ENCODE results near the gene DBNDD2. TPM values are rescaled to one million over a fixed set of nuclear protein-coding genes. Genes with fewer than 3 reads are reported as not detected.

DBNDD2 gene, protein sequence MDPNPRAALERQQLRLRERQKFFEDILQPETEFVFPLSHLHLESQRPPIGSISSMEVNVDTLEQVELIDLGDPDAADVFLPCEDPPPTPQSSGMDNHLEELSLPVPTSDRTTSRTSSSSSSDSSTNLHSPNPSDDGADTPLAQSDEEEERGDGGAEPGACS
- total RNA-seq = 10 to 100 TPM in 1 of 2 donors, under 1 TPM in 1; 0.69 to 11.0 TPM

DNA sequence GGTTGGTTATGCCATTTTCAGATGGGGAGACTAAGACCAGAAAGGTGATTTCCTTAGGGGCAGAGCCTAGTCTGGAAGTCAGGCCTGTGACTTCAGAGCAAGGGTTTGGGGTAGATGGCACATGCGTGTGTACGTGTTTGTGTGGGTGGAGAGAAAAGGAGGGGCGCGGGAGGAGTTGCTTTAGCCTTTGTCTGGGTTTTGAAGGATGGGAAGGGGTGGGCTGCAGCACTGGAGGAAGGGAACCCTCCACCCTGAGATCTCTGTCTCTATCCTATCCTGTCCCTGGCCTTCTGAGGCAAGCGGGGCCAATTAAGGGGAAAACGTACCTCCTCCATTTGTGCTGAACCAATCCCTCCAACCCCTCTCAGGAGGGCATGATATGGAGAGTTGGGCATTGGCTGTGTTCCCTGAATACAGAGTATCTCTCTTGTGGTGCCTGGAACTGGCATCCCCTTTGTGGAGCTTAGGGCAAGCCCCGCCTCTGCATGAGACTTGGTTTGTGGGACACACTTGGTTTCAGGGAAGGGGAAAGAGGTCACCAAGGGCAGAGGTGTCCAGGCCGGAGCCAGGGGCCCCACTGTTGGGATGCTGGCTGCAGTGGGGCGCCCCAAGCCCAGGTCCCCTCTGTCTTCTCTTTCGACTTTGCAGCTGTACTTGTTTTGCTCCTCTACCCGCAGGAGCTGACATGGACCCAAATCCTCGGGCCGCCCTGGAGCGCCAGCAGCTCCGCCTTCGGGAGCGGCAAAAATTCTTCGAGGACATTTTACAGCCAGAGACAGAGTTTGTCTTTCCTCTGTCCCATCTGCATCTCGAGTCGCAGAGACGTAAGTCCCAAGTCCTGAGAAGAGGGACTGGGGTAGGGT, at the start of gene DBNDD2:
Gene DBNDD2 (plus strand): TSS at position 507 of the 863 bp plus-strand sequence. CDS start 179 bp downstream, at position 686.

DNA sequence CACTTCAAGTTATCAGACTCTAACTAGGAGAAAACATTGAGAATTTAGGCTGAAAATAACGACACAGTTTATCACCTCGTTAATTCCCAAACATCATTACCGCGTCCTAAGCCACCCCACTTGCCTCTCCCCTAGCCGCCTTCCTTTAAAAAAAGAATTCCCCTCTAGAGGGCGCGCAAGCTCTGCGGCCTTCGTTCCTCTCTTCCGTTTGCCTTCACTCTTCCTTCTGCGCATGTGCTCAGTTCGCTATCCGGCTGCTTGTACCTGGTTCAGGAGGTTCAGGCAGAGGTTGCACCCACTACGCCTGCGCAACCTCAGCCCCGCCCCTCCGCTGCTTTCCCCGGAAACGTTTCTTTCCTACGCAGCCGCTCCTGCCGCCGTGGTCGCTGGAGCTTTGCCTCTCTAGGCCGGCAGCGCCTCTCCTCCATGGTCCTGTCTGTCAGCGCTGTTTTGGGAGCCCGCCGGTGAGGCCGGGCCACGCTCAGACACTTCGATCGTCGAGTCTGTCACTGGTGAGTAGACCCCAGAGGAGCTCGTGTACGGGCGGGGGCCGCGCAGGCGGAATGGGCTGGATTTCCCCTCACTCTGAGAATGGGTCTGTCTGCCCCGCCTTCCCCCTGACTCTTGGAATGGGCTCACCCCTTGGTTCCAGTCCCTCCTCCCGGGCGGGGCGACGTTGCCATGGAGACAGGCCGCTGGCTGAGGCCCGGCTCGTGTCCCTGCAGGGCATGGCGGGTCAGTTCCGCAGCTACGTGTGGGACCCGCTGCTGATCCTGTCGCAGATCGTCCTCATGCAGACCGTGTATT, 45.1 kb upstream of the DBNDD2 start, which contains the start of gene SYS1:
Gene SYS1 (plus strand): TSS at position 353 of the 807 bp plus-strand sequence. CDS start 376 bp downstream, at position 729.

DNA sequence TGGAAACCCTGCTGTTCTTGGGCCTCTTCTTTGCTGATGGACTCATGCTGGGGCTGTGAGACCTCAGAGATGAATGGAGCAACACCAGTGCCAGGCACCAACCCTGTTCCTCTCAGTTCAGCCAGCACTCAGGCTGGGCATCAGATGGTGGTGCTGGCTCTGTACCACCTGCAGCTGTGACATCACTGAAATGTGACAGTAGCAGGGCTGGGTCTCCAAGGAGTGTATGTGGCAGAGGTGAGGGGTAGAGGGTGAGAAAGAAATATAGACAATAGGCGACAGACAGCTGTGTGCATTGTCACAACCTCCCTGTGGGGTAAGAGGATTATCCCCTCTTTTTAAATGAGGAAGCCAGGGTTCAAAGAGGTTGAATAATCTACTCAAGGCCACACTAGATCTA, 29.9 kb upstream of the DBNDD2 start, which contains the start of gene TP53TG5:
Gene TP53TG5 (minus strand): TSS at position 135 of the 400 bp plus-strand sequence. CDS start 89 bp downstream, at position 46.

DNA sequence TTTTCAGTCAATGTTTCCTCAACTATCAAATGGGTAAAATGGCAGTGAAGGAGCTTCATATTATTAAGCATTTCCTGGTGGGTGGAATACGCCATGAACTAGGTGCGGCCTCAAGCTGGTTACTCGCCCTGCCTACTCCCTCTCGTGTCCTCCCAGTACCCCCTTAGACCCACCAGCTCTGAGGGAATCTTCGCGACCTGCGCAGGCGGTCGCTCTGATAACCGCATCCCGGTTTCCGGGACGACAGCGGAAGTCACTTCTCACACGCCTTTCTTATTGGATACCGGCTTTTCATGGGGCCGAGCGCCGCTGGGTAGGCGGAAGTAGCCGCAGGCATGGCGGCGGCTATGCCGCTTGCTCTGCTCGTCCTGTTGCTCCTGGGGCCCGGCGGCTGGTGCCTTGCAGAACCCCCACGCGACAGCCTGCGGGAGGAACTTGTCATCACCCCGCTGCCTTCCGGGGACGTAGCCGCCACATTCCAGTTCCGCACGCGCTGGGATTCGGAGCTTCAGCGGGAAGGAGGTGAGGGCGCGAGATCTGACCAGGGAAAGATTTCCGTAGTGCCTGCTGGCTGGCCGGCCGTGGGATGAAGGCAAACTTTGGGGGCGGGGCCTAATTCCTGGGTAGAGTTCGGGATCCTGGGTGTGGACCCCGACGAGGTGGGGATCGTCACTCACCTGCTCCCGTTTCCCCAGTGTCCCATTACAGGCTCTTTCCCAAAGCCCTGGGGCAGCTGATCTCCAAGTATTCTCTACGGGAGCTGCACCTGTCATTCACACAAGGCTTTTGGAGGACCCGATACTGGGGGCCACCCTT, 7.9 kb downstream of the DBNDD2 start, which contains the start of gene PIGT:
Gene PIGT (plus strand): TSS at position 320 of the 816 bp plus-strand sequence. CDS start 16 bp downstream, at position 336.

Small RNA genes lying within 50 kb of the gene (small RNA-seq; reads per million reads assigned to genes)
- gene MIR6812 = 0 to 0.17 reads per million in 2 donors

Other genes with a start within 250 kb of the DBNDD2 start
- under 1 TPM in 1 of 2 donors, not detected in 1; 0.69 TPM for gene PI3, start 233.4 kb upstream of the DBNDD2 start, total RNA-seq
- gene SEMG1, start 201.3 kb upstream of the DBNDD2 start, total RNA-seq = not detected
- gene SEMG2, start 186.9 kb upstream of the DBNDD2 start, total RNA-seq = not detected
- gene SLPI, start 153.7 kb upstream of the DBNDD2 start, total RNA-seq = not detected
- gene RBPJL, start 101.4 kb upstream of the DBNDD2 start, total RNA-seq = not detected
- not detected for gene MATN4, start 100.0 kb upstream of the DBNDD2 start, total RNA-seq
- gene SDC4, start 59.9 kb upstream of the DBNDD2 start, total RNA-seq = 1 to 10 TPM; 7.2 to 8.0 TPM
- 10 to 100 TPM; 16.2 to 21.3 TPM for gene SYS1, start 45.1 kb upstream of the DBNDD2 start, total RNA-seq
- not detected for gene TP53TG5, start 30.0 kb upstream of the DBNDD2 start, total RNA-seq
- 10 to 100 TPM; 39.9 to 46.3 TPM for gene PIGT, start 7.9 kb downstream of the DBNDD2 start, total RNA-seq
- not detected for gene WFDC2, start 61.5 kb downstream of the DBNDD2 start, total RNA-seq
- not detected for gene SPINT3, start 107.3 kb downstream of the DBNDD2 start, total RNA-seq
- not detected for gene WFDC6, start 131.2 kb downstream of the DBNDD2 start, total RNA-seq
- not detected for gene EPPIN, start 139.1 kb downstream of the DBNDD2 start, total RNA-seq
- gene WFDC8, start 171.0 kb downstream of the DBNDD2 start, total RNA-seq = not detected
- gene WFDC10A, start 221.4 kb downstream of the DBNDD2 start, total RNA-seq = not detected
- gene WFDC9, start 223.0 kb downstream of the DBNDD2 start, total RNA-seq = not detected